Endothelial cell of umbilical vein (primary cell): ENCODE data around the gene UBR3.

Source experiments
- EZH2 ChIP-seq: IDR thresholded peaks from 2 replicates; pipeline ENCODE4 v1.6.1; 2012; ENCODE audit warnings: borderline replicate concordance, low read depth, mild to moderate bottlenecking, moderate library complexity, low read length, inconsistent platforms; ENCODE audit not compliant: severe bottlenecking
- POLR2A ChIP-seq: IDR thresholded peaks from 2 replicates; pipeline ENCODE4 v1.6.1; 2012; ENCODE audit warnings: low read depth, mild to moderate bottlenecking, control low read depth, low read length
- POLR2AphosphoS5 ChIP-seq: IDR thresholded peaks from 2 replicates; pipeline ENCODE4 v1.6.1; 2012; ENCODE audit warnings: low read depth, mild to moderate bottlenecking, control low read depth, low read length, moderate library complexity; ENCODE audit not compliant: insufficient read depth
- TF ChIP-seq, protein P1 (sequence below), 2 donors: IDR thresholded peaks; 1 replicate in 1 of 2; 2 replicates in 1 of 2; pipeline ENCODE4 v1.5.1; 2011; ENCODE audit warnings: low read length in 2 of 2, mild to moderate bottlenecking in 2 of 2, moderate library complexity in 2 of 2, control low read depth in 1 of 2, inconsistent platforms in 1 of 2, low read depth in 1 of 2; ENCODE audit not compliant: insufficient read depth in 1 of 2; ENCODE audit errors: extremely low read depth in 1 of 2
- TF ChIP-seq, protein P2 (sequence below): IDR thresholded peaks from 2 replicates; pipeline ENCODE4 v1.6.1; 2011; ENCODE audit not compliant: insufficient read depth, insufficient read length

GRCh38 chr2:170084820-170085491 is 257.7 kb downstream of the UBR3 start:
- TF ChIP-seq POLR2AphosphoS5 (no peak), EZH2 (no peak), POLR2A (no peak)
- TF ChIP-seq, protein P1, sequence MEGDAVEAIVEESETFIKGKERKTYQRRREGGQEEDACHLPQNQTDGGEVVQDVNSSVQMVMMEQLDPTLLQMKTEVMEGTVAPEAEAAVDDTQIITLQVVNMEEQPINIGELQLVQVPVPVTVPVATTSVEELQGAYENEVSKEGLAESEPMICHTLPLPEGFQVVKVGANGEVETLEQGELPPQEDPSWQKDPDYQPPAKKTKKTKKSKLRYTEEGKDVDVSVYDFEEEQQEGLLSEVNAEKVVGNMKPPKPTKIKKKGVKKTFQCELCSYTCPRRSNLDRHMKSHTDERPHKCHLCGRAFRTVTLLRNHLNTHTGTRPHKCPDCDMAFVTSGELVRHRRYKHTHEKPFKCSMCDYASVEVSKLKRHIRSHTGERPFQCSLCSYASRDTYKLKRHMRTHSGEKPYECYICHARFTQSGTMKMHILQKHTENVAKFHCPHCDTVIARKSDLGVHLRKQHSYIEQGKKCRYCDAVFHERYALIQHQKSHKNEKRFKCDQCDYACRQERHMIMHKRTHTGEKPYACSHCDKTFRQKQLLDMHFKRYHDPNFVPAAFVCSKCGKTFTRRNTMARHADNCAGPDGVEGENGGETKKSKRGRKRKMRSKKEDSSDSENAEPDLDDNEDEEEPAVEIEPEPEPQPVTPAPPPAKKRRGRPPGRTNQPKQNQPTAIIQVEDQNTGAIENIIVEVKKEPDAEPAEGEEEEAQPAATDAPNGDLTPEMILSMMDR (IDR thresholded peaks at IDR 0.05; ENCODE audit: extremely low read depth in 1 of 2, insufficient read depth in 1 of 2, low read depth in 1 of 2, low read length in 2 of 2) = no peak
- TF ChIP-seq, protein P2, sequence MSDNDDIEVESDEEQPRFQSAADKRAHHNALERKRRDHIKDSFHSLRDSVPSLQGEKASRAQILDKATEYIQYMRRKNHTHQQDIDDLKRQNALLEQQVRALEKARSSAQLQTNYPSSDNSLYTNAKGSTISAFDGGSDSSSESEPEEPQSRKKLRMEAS = no peak
